Keratinocyte (primary cell): ENCODE measurements around the gene PPIP5K2. TPM values are rescaled to one million over a fixed set of nuclear protein-coding genes. Genes with fewer than 3 reads are reported as not detected.

Source experiments
- DNase-seq: peaks from one replicate; pipeline ENCODE4 v3.0.0-alpha.2; 2011; ENCODE audit warnings: low read depth, missing footprints, low spot score
- FAIRE-seq: peaks from 2 replicates; lab custom pipeline; 2011; peaks lifted over from hg19 to GRCh38; lab: Jason Lieb, UNC
- H2AFZ ChIP-seq: 2 replicates; pipeline ENCODE4 v1.6.0; 2012; ENCODE audit warnings: low read length, control low read depth, inconsistent platforms; ENCODE audit not compliant: control insufficient read depth
- H3K27ac ChIP-seq: 2 replicates; pipeline ENCODE4 v1.5.1; 2011; ENCODE audit warnings: low read length; ENCODE audit not compliant: control insufficient read depth, insufficient read depth
- H3K27me3 ChIP-seq: 3 replicates; pipeline ENCODE4 v1.6.0; 2011; ENCODE audit warnings: low read length; ENCODE audit not compliant: control insufficient read depth, insufficient read depth; ENCODE audit errors: extremely low read depth
- H3K36me3 ChIP-seq, 2 experiments: 2 replicates in 1 of 2; 3 replicates in 1 of 2; pipeline ENCODE4 v1.5.1; 2011; ENCODE audit warnings: low read length in 2 of 2, mild to moderate bottlenecking in 1 of 2; ENCODE audit not compliant: control insufficient read depth in 2 of 2, insufficient read depth in 2 of 2; ENCODE audit errors: extremely low read depth in 1 of 2
- H3K4me1 ChIP-seq: 3 replicates; pipeline ENCODE4 v1.5.1; 2011; ENCODE audit warnings: low read length; ENCODE audit not compliant: control insufficient read depth, insufficient read depth; ENCODE audit errors: extremely low read depth
- H3K4me2 ChIP-seq: 3 replicates; pipeline ENCODE4 v1.6.0; 2011; ENCODE audit warnings: low read depth, low read length; ENCODE audit not compliant: control insufficient read depth, insufficient read depth; ENCODE audit errors: extremely low read depth
- H3K4me3 ChIP-seq, 3 experiments: fragments of 200-600 bp in 1 of 3; sonication (generic) in 1 of 3; 2 replicates in 2 of 3; 3 replicates in 1 of 3; pipeline ENCODE4 v1.5.1; 2011 to 2016; ENCODE audit warnings: low read length in 3 of 3, mild to moderate bottlenecking in 3 of 3, control low read depth in 2 of 3, inconsistent platforms in 1 of 3, low read depth in 1 of 3, mixed read lengths in 1 of 3, mixed run types in 1 of 3, moderate library complexity in 1 of 3; ENCODE audit not compliant: control insufficient read depth in 2 of 3, insufficient read depth in 2 of 3; ENCODE audit errors: extremely low read depth in 1 of 3
- H3K79me2 ChIP-seq: 2 replicates; pipeline ENCODE4 v1.6.0; 2012; ENCODE audit warnings: low read length; ENCODE audit not compliant: control insufficient read depth, insufficient read depth
- H3K9ac ChIP-seq: 3 replicates; pipeline ENCODE4 v1.6.0; 2011; ENCODE audit warnings: low read length; ENCODE audit not compliant: control insufficient read depth, insufficient read depth; ENCODE audit errors: extremely low read depth
- H3K9me1 ChIP-seq: 3 replicates; pipeline ENCODE4 v1.6.0; 2011; ENCODE audit warnings: low read length; ENCODE audit not compliant: control insufficient read depth, insufficient read depth; ENCODE audit errors: extremely low read depth
- H3K9me3 ChIP-seq: 2 replicates; pipeline ENCODE4 v1.5.1; 2012; ENCODE audit warnings: low read depth, low read length; ENCODE audit not compliant: control insufficient read depth
- H4K20me1 ChIP-seq: 3 replicates; pipeline ENCODE4 v1.6.0; 2011; ENCODE audit warnings: low read length; ENCODE audit not compliant: control insufficient read depth, insufficient read depth; ENCODE audit errors: extremely low read depth
- CTCF ChIP-seq, 3 experiments: IDR thresholded peaks in 1 of 3; conservative IDR thresholded peaks in 1 of 3; optimal IDR thresholded peaks in 1 of 3; 2 replicates in 2 of 3; 3 replicates in 1 of 3; pipeline versions ENCODE3 to v1.5.1; 2011; ENCODE audit warnings: low read length in 3 of 3, mild to moderate bottlenecking in 3 of 3, moderate library complexity in 2 of 3, control low read depth in 1 of 3, inconsistent platforms in 1 of 3; ENCODE audit not compliant: insufficient read depth in 2 of 3; ENCODE audit errors: extremely low read depth in 1 of 3
- EZH2 ChIP-seq: IDR thresholded peaks from one replicate; pipeline ENCODE4 v1.6.1; 2012; ENCODE audit warnings: inconsistent platforms, mild to moderate bottlenecking, low read length, moderate library complexity
- dilution Hi-C: fragments of 300-500 bp; cut with MboI; formaldehyde crosslinking; loops from one replicate; pipeline ENCODE4 v1.7.0; 2020; ENCODE audit warnings: low sequenced_read_pairs; ENCODE audit not compliant: extremely low pct_ligation_motif_present
- polyA plus RNA-seq, 5 experiments: library from polyadenylated mRNA; depleted of rRNA in 3 of 5; stranded (reverse) in 3 of 5; stranded (forward) in 1 of 5; unstranded in 1 of 5; fragments of >200 nt; gene quantifications; 1 replicate in 1 of 5; 2 replicates in 3 of 5; 3 replicates in 1 of 5; pipeline versions ENCODE4 v1.2.1 to v1.2.3, GENCODE V29; 2011 to 2012; ENCODE audit warnings: missing spikeins in 2 of 5, low read depth in 1 of 5, low replicate concordance in 1 of 5

PPIP5K2 gene
- polyA plus RNA-seq, 1 donor (not counting 4 experiments of a cell fraction or from before 2014, with no cell fraction given), result 27.8 TPM

- FAIRE-seq (no peak), DNase-seq (no peak)
- no peaks in the 10 kb centered on the region for H3K9me1 ChIP-seq
- H3K79me2 ChIP-seq, result no peaks in the 10 kb centered on the region
- H3K4me2 ChIP-seq, result no peak overlapping the region
- H3K36me3 ChIP-seq, result no peaks in the 10 kb centered on the region
- H3K27me3 ChIP-seq, result no peaks in the 10 kb centered on the region
- H3K9me3 ChIP-seq, result no peaks in the 10 kb centered on the region
- H2AFZ ChIP-seq, result no peak overlapping the region
- TF ChIP-seq EZH2 (no peak), CTCF (optimal IDR thresholded peaks at IDR 0.05 in 1 of 3, IDR thresholded peaks at IDR 0.05 in 1 of 3, conservative IDR thresholded peaks at IDR 0.05 in 1 of 3; ENCODE audit: extremely low read depth in 1 of 3, insufficient read depth in 2 of 3, low read length in 3 of 3) (no peak)
- H3K4me3 ChIP-seq, result no peak overlapping the region
- no peak overlapping the region for H3K27ac ChIP-seq
- H3K4me1 ChIP-seq, result no peaks in the 10 kb centered on the region
- H3K9ac ChIP-seq, result no peak overlapping the region
- H4K20me1 ChIP-seq, result no peaks in the 10 kb centered on the region
- dilution Hi-C loops, result no loop called here
These were observed 26.4 kb upstream of the PPIP5K2 start for GRCh38 chr5:103093727-103094126.

GRCh38 chr5:103094737-103095136 is 25.4 kb upstream of the PPIP5K2 start:
- Histone ChIP-seq H2AFZ (no peak overlapping the region), H3K9me3 (no peaks in the 10 kb centered on the region), H4K20me1 (no peaks in the 10 kb centered on the region), H3K9me1 (no peaks in the 10 kb centered on the region), H3K36me3 (no peaks in the 10 kb centered on the region), H3K4me2 (no peak overlapping the region), H3K4me1 (no peaks in the 10 kb centered on the region), H3K27me3 (no peaks in the 10 kb centered on the region), H3K27ac (no peak overlapping the region), H3K4me3 (no peak overlapping the region), H3K9ac (no peak overlapping the region), H3K79me2 (no peaks in the 10 kb centered on the region)
- no peak for TF ChIP-seq EZH2
- no peak for TF ChIP-seq CTCF (optimal IDR thresholded peaks at IDR 0.05 in 1 of 3, IDR thresholded peaks at IDR 0.05 in 1 of 3, conservative IDR thresholded peaks at IDR 0.05 in 1 of 3; ENCODE audit: extremely low read depth in 1 of 3, insufficient read depth in 2 of 3, low read length in 3 of 3)
- dilution Hi-C loops, result no loop called here
- DNase-seq, result no peak
- no peak for FAIRE-seq
